PC-3 (cell line): ENCODE measurements around the gene KCNQ2. TPM values are rescaled to one million over a fixed set of nuclear protein-coding genes. Genes with fewer than 3 reads are reported as not detected.

Experiments
- ATAC-seq: fragments of 200-7000 bp; cut with Tn5 transposase; 2 replicates; pipeline ENCODE4 v1.9.1; 2020; ENCODE audit warnings: mild to moderate bottlenecking, moderate library complexity
- BruUV-seq: library from RNA; stranded (reverse); fragments of 400-500 nt; replicated peaks from 2 replicates; lab custom pipeline; 2021; lab: Mats Ljungman, UMichigan
- CTCF ChIA-PET: fragments of 300-600 bp; sonication (Branson Sonifier 250); formaldehyde crosslinking; loops from one replicate; lab custom pipeline; 2022; ENCODE audit warnings: antibody characterized with exemption; lab: Charles Lee
- POLR2A ChIA-PET: fragments of 300-600 bp; sonication (Branson Sonifier 250); formaldehyde crosslinking; loops from one replicate; lab custom pipeline; 2022; ENCODE audit warnings: antibody characterized with exemption; ENCODE audit not compliant: unreplicated experiment; lab: Charles Lee
- DNase-seq: peaks from one replicate; pipeline ENCODE4 v3.0.0-alpha.2; 2015
- H2AFZ ChIP-seq: fragments of 300-600 bp; sonication (generic); 2 replicates; pipeline ENCODE4 v1.6.0; 2016; ENCODE audit warnings: antibody characterized with exemption, low read length
- H3F3A ChIP-seq: fragments of 300-600 bp; sonication (generic); one replicate; pipeline ENCODE4 v1.6.0; 2017; ENCODE audit warnings: antibody characterized with exemption, low read length, control low read depth, mild to moderate bottlenecking; ENCODE audit not compliant: unreplicated experiment
- H3K27ac ChIP-seq: fragments of 300-600 bp; sonication (generic); 2 replicates; pipeline ENCODE4 v1.5.1; 2016; ENCODE audit warnings: mild to moderate bottlenecking, low read length
- H3K27me3 ChIP-seq: fragments of 300-600 bp; sonication (generic); 2 replicates; pipeline ENCODE4 v1.6.1; 2016; ENCODE audit warnings: low read length, mixed read lengths
- H3K36me3 ChIP-seq: fragments of 300-600 bp; sonication (generic); 2 replicates; pipeline ENCODE4 v1.6.1; 2016; ENCODE audit warnings: low read depth, mixed run types, low read length, mixed read lengths
- H3K4me1 ChIP-seq: fragments of 300-600 bp; sonication (generic); 2 replicates; pipeline ENCODE4 v1.5.1; 2016; ENCODE audit warnings: low read length; ENCODE audit not compliant: insufficient read depth
- H3K4me2 ChIP-seq: fragments of 300-600 bp; sonication (generic); 2 replicates; pipeline ENCODE4 v1.6.0; 2016; ENCODE audit warnings: low read length
- H3K4me3 ChIP-seq: fragments of 300-600 bp; sonication (generic); 2 replicates; pipeline ENCODE4 v1.5.1; 2016; ENCODE audit warnings: mild to moderate bottlenecking, low read length, mixed read lengths
- H3K79me2 ChIP-seq: fragments of 300-600 bp; sonication (generic); 2 replicates; pipeline ENCODE4 v1.6.1; 2017; ENCODE audit warnings: low read length, mixed read lengths
- H3K9ac ChIP-seq: fragments of 300-600 bp; sonication (generic); 2 replicates; pipeline ENCODE4 v1.6.0; 2016; ENCODE audit warnings: mild to moderate bottlenecking, low read length
- H3K9me2 ChIP-seq: fragments of 300-600 bp; sonication (generic); replicated peaks from 2 replicates; pipeline ENCODE4 v1.6.1; 2016; ENCODE audit warnings: mixed run types, low read length, mixed read lengths
- H3K9me3 ChIP-seq: fragments of 300-600 bp; sonication (generic); 2 replicates; pipeline ENCODE4 v1.6.1; 2016; ENCODE audit warnings: low read length, mixed read lengths
- H4K20me1 ChIP-seq: fragments of 300-600 bp; sonication (generic); 2 replicates; pipeline ENCODE4 v1.6.1; 2016; ENCODE audit warnings: low read length, mixed read lengths
- CTCF ChIP-seq: fragments of 300-600 bp; sonication (generic); conservative IDR thresholded peaks from 2 replicates; pipeline ENCODE4 v1.5.1; 2017; ENCODE audit warnings: antibody characterized with exemption, low read depth, mild to moderate bottlenecking, low read length
- EZH2 ChIP-seq: fragments of 300-600 bp; sonication (generic); IDR thresholded peaks from one replicate; pipeline ENCODE4 v1.6.1; 2017; ENCODE audit warnings: antibody characterized with exemption, mild to moderate bottlenecking, low read length; ENCODE audit not compliant: unreplicated experiment
- EZH2phosphoT487 ChIP-seq: fragments of 300-600 bp; sonication (generic); IDR thresholded peaks from 2 replicates; pipeline ENCODE4 v1.6.1; 2018; ENCODE audit warnings: mild to moderate bottlenecking, antibody characterized with exemption, low read length, borderline replicate concordance
- intact Hi-C: fragments of 100-400 bp; cut with micrococcal nuclease; formaldehyde crosslinking; loops from 2 replicates; pipeline ENCODE4 v1.9.0; 2023
- total RNA-seq: library from RNA; depleted of rRNA; stranded (reverse); fragments of >200 nt; gene quantifications from 2 replicates; pipeline ENCODE4 v1.2.3, GENCODE V29; 2014

Gene KCNQ2
- total RNA-seq, 1 experiment from 2014 or later, result not detected

- Histone ChIP-seq H3F3A (no peaks in the 10 kb centered on the region), H3K4me3 (no peak overlapping the region), H3K9ac (no peak overlapping the region), H2AFZ (no peak overlapping the region), H3K27me3 (0 out of 2 replicates have a peak, but pooled peaks cover 4% of the 10 kb centered on the region), H3K9me2 (no peaks in the 10 kb centered on the region), H3K36me3 (no peaks in the 10 kb centered on the region), H3K4me2 (no peak overlapping the region), H3K4me1 (no peaks in the 10 kb centered on the region), H3K9me3 (no peaks in the 10 kb centered on the region), H3K27ac (no peak overlapping the region), H4K20me1 (no peaks in the 10 kb centered on the region), H3K79me2 (no peaks in the 10 kb centered on the region)
- ATAC-seq, result no peak
- TF ChIP-seq CTCF, result no peak
- no peak for TF ChIP-seq EZH2phosphoT487
- TF ChIP-seq EZH2, result no peak
- DNase-seq, result no peak
- ChIA-PET CTCF (interaction anchor here (0.9 kb wide), 1 partner anchor 53 kb away, joined by 10 read pairs; no protein-coding TSS in a partner anchor), POLR2A (no interaction called here)
- BruUV-seq, result no TSS peak
- intact Hi-C loops, result no loop called here
Observed at GRCh38 chr20:63362436-63363009, 109.9 kb downstream of the KCNQ2 start.

GRCh38 chr20:63361519-63362435 lies 110.7 kb downstream of the KCNQ2 start:
- TF ChIP-seq CTCF (no peak), EZH2phosphoT487 (no peak), EZH2 (no peak)
- no peaks in the 10 kb centered on the region for H3K4me1 ChIP-seq
- no peak overlapping the region for H3K4me2 ChIP-seq
- no peaks in the 10 kb centered on the region for H3K9me2 ChIP-seq
- H3K27me3 ChIP-seq, result 0 out of 2 replicates have a peak, but pooled peaks cover 4% of the 10 kb centered on the region
- H3K79me2 ChIP-seq, result no peaks in the 10 kb centered on the region
- H3K9me3 ChIP-seq, result no peaks in the 10 kb centered on the region
- ATAC-seq (no peak), DNase-seq (no peak)
- ChIA-PET CTCF (interaction anchor here (0.9 kb wide), 1 partner anchor 53 kb away, joined by 10 read pairs; no protein-coding TSS in a partner anchor), POLR2A (no interaction called here)
- no peak overlapping the region for H3K4me3 ChIP-seq
- no peak overlapping the region for H3K9ac ChIP-seq
- no peak overlapping the region for H3K27ac ChIP-seq
- intact Hi-C loops, result no loop called here
- H3F3A ChIP-seq, result no peaks in the 10 kb centered on the region
- H2AFZ ChIP-seq, result no peak overlapping the region
- H4K20me1 ChIP-seq, result no peaks in the 10 kb centered on the region
- H3K36me3 ChIP-seq, result no peaks in the 10 kb centered on the region
- BruUV-seq, result no TSS peak
